ENCODE data around the gene PRMT7. TPM values are rescaled to one million over a fixed set of nuclear protein-coding genes. Genes with fewer than 3 reads are reported as not detected.

PRMT7 gene
- total and polyA plus RNA-seq, 4 donors, result 11.0 to 99.2 (median 31.6) TPM

- H3K36me3 ChIP-seq (ENCODE audit: control insufficient read depth in 1 of 2, insufficient read depth in 2 of 2, low read length in 1 of 2), result no peaks in the 10 kb centered on the region
- no peaks in the 10 kb centered on the region for H3K4me1 ChIP-seq (ENCODE audit: control insufficient read depth in 1 of 2, insufficient read depth in 2 of 2, low read length in 2 of 2)
- no peaks in the 10 kb centered on the region for H3K27me3 ChIP-seq (ENCODE audit: control insufficient read depth in 1 of 2, insufficient read depth in 2 of 2, low read length in 1 of 2)
- no peak overlapping the region for H3K4me3 ChIP-seq (ENCODE audit: low read length in 2 of 2)
- ATAC-seq (ENCODE audit: low FRiP score), result no peak
- H3K9me3 ChIP-seq (ENCODE audit: control insufficient read depth, low read length), result no peaks in the 10 kb centered on the region
- intact Hi-C loops (cut with DNase I), result no loop called here
- no peak overlapping the region for H3K27ac ChIP-seq (ENCODE audit: low read depth in 1 of 2, low read length in 2 of 2)
- peak in 1 of 2 donors; percentile 24 for DNase-seq
- 93 to 97% methylated on average over 4 of the region's 4 CpGs for WGBS, 2 donors
These were observed 73.0 kb downstream of the PRMT7 start for GRCh38 chr16:68383858-68384257.

DNA sequence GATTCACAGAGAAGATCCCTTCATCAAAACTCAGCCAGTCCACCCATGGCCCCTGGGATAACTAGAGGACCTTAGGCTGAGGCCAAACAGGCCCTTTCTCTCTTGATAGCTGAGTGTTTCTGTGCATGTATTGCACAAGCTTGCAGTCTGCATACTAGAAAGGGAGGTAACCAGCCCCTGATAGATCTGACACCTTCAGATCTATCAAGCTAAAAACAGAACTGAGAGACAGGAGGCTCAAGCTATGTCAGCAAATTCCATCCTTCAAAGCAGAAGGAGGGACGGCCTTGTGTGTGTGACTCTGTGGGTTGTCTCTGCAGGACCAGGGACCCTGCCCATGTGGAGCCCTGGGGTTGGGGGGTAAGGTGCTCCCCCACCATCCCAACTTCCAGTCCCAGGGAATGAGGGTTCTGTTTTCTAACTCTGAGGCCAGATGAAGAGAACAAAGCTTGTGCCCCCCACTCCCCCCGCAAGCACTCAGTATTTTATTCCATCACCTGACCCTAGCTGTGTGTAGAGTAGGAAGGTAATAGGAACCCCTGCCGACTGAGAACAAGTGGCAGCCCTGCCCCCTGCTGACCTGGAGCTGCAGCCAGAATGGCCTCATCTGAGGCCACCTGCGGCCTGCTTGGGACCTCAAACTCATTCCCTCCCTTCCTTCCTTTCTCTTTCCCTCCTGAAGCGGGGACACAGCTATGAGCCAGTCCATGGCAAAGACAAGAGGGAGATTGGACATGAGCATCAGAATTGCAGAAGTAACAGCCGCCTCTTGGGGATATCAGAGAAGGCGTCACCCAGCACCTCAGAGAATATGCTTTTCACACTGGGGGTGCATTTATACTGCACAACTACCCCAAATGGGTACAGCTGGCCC is 73.7 kb downstream of the PRMT7 start:
- no peaks in the 10 kb centered on the region for H3K9me3 ChIP-seq (ENCODE audit: control insufficient read depth, low read length)
- whole genome bisulfite sequencing, 2 donors, result 68 to 75% methylated on average over 7 of the region's 7 CpGs
- no peak overlapping the region for H3K4me3 ChIP-seq (ENCODE audit: low read length in 2 of 2)
- H3K27me3 ChIP-seq (ENCODE audit: control insufficient read depth in 1 of 2, insufficient read depth in 2 of 2, low read length in 1 of 2), result no peaks in the 10 kb centered on the region
- H3K36me3 ChIP-seq (ENCODE audit: control insufficient read depth in 1 of 2, insufficient read depth in 2 of 2, low read length in 1 of 2), result no peaks in the 10 kb centered on the region
- no peaks in the 10 kb centered on the region for H3K4me1 ChIP-seq (ENCODE audit: control insufficient read depth in 1 of 2, insufficient read depth in 2 of 2, low read length in 2 of 2)
- H3K27ac ChIP-seq (ENCODE audit: low read depth in 1 of 2, low read length in 2 of 2), result no peak overlapping the region
- ATAC-seq (ENCODE audit: low FRiP score), result no peak
- DNase-seq, result peak in 1 of 2 donors; percentile 22
- intact Hi-C loops (cut with DNase I), result no loop called here

DNA sequence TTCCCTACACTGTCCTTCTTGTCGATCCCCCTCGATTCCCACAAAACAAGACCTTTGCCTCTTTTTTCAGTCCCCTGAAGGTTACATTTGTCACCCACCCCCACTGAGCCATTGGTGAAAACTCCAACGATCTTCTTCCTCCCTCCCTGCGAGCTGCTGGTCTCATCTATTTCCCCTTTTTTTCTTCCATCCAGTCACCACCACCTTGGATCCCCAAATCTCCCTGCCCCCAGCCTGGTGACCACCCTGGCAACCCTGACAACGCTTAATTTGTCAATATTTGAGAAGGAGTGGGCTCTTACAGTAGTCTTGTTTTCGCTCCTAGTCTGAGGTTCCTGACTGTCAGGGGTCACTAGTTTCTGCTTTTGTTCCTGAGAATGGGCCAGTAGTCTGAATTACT is 74.6 kb downstream of the PRMT7 start:
- Histone ChIP-seq H3K27ac (ENCODE audit: low read depth in 1 of 2, low read length in 2 of 2) (no peak overlapping the region), H3K27me3 (ENCODE audit: control insufficient read depth in 1 of 2, insufficient read depth in 2 of 2, low read length in 1 of 2) (no peaks in the 10 kb centered on the region), H3K4me1 (ENCODE audit: control insufficient read depth in 1 of 2, insufficient read depth in 2 of 2, low read length in 2 of 2) (no peaks in the 10 kb centered on the region), H3K9me3 (ENCODE audit: control insufficient read depth, low read length) (no peaks in the 10 kb centered on the region), H3K36me3 (ENCODE audit: control insufficient read depth in 1 of 2, insufficient read depth in 2 of 2, low read length in 1 of 2) (no peaks in the 10 kb centered on the region), H3K4me3 (ENCODE audit: low read length in 2 of 2) (no peak overlapping the region)
- intact Hi-C loops (cut with DNase I), result no loop called here
- peak in 1 of 2 donors; percentile 14 for DNase-seq
- no peak for ATAC-seq (ENCODE audit: low FRiP score)
- WGBS, 2 donors, result 67 to 72% methylated on average over 6 of the region's 6 CpGs

DNA sequence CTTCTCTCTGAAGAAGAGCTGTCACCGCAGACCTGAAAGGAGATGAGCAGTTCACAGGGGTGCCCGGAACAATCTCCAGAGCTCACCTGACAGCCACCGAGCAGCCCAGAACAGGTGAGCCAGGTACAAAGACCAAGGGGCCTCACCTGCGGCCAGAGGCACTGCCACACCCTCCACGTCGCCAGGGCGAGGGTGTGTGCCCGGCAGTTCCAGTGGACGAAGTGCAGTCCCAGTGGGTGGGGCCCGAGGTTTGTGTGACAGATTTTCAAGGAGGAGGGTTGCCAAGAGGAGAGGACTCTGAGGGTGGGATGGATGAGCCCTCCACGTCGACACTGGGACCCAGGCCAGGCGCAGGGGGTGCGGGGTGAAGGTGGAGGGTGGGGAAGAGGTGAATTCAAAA is 75.8 kb downstream of the PRMT7 start:
- no peaks in the 10 kb centered on the region for H3K4me1 ChIP-seq (ENCODE audit: control insufficient read depth in 1 of 2, insufficient read depth in 2 of 2, low read length in 2 of 2)
- no peak overlapping the region for H3K4me3 ChIP-seq (ENCODE audit: low read length in 2 of 2)
- ATAC-seq (ENCODE audit: low FRiP score) (no peak), DNase-seq (peak in 1 of 2 donors; percentile 59)
- H3K27me3 ChIP-seq (ENCODE audit: control insufficient read depth in 1 of 2, insufficient read depth in 2 of 2, low read length in 1 of 2), result no peaks in the 10 kb centered on the region
- no peaks in the 10 kb centered on the region for H3K9me3 ChIP-seq (ENCODE audit: control insufficient read depth, low read length)
- intact Hi-C loops (cut with DNase I), result no loop called here
- no peaks in the 10 kb centered on the region for H3K36me3 ChIP-seq (ENCODE audit: control insufficient read depth in 1 of 2, insufficient read depth in 2 of 2, low read length in 1 of 2)
- H3K27ac ChIP-seq (ENCODE audit: low read depth in 1 of 2, low read length in 2 of 2), result no peak overlapping the region
- WGBS, 2 donors, result 76 to 80% methylated on average over 14 of the region's 14 CpGs

DNA sequence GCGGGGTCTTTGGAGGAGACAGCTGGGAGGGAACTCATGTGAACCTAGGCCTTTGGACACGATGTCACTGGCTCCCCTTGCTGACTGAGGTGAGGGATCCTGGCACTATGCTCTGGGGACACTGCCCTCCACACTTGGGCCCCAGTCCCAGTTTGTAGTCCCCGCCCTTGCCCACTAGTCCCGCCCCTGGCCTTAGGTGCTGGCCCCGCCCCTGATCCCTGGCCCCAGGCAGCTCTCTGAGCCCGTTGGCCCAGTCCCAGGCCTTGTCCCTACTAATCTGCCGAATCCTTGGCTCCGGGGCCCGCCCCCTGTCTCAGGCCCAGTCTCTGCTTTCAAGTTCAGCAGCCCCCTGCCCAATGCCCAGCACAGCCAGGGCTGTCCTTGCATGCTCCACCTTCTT is 76.5 kb downstream of the PRMT7 start:
- ATAC-seq (ENCODE audit: low FRiP score) (no peak), DNase-seq (peak in 1 of 2 donors; percentile 63)
- Histone ChIP-seq H3K27me3 (ENCODE audit: control insufficient read depth in 1 of 2, insufficient read depth in 2 of 2, low read length in 1 of 2) (no peaks in the 10 kb centered on the region), H3K4me1 (ENCODE audit: control insufficient read depth in 1 of 2, insufficient read depth in 2 of 2, low read length in 2 of 2) (no peaks in the 10 kb centered on the region), H3K4me3 (ENCODE audit: low read length in 2 of 2) (no peak overlapping the region), H3K9me3 (ENCODE audit: control insufficient read depth, low read length) (no peaks in the 10 kb centered on the region), H3K36me3 (ENCODE audit: control insufficient read depth in 1 of 2, insufficient read depth in 2 of 2, low read length in 1 of 2) (no peaks in the 10 kb centered on the region), H3K27ac (ENCODE audit: low read depth in 1 of 2, low read length in 2 of 2) (no peak overlapping the region)
- intact Hi-C loops (cut with DNase I), result no loop called here
- WGBS, 2 donors, result 78% methylated on average over 8 to 9 of the region's 9 CpGs

DNA sequence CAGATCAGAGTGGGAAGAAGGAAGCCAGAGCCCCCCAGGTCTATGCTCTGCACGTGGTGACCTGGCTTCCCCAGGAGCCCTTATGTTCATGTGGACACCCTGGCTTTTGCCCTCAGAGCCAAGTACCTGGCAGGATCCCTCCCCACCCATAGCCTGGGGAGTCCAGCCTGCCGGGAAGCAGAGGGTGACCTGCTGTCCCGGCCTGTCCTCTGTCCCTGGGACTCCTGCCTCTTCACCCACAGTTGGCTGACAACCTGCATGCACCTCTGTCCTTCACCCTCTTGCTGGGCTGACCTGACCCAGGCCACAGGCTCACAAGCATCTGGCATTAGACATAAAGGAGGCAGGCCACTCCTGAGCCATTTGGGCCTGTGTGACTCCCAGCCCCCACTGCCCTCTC is 77.3 kb downstream of the PRMT7 start:
- intact Hi-C loops (cut with DNase I), result no loop called here
- H3K27ac ChIP-seq (ENCODE audit: low read depth in 1 of 2, low read length in 2 of 2), result no peak overlapping the region

GRCh38 chr16:68389006-68389405 is 78.2 kb downstream of the PRMT7 start:
- Histone ChIP-seq H3K4me1 (ENCODE audit: control insufficient read depth in 1 of 2, insufficient read depth in 2 of 2, low read length in 2 of 2) (no peaks in the 10 kb centered on the region), H3K4me3 (ENCODE audit: low read length in 2 of 2) (no peak overlapping the region), H3K36me3 (ENCODE audit: control insufficient read depth in 1 of 2, insufficient read depth in 2 of 2, low read length in 1 of 2) (no peaks in the 10 kb centered on the region), H3K9me3 (ENCODE audit: control insufficient read depth, low read length) (no peaks in the 10 kb centered on the region), H3K27me3 (ENCODE audit: control insufficient read depth in 1 of 2, insufficient read depth in 2 of 2, low read length in 1 of 2) (no peaks in the 10 kb centered on the region), H3K27ac (ENCODE audit: low read depth in 1 of 2, low read length in 2 of 2) (no peak overlapping the region)
- ATAC-seq (ENCODE audit: low FRiP score) (no peak), DNase-seq (peak in 1 of 2 donors; percentile 47)
- intact Hi-C loops (cut with DNase I), result no loop called here
- WGBS, 2 donors, result 63 to 64% methylated on average over 8 of the region's 8 CpGs

More for the DNA sequence above, 77.3 kb downstream of the PRMT7 start:
- DNase-seq (peak in 1 of 2 donors; percentile 65), ATAC-seq (ENCODE audit: low FRiP score) (no peak)
- Histone ChIP-seq H3K4me3 (ENCODE audit: low read length in 2 of 2) (no peak overlapping the region), H3K27me3 (ENCODE audit: control insufficient read depth in 1 of 2, insufficient read depth in 2 of 2, low read length in 1 of 2) (no peaks in the 10 kb centered on the region), H3K4me1 (ENCODE audit: control insufficient read depth in 1 of 2, insufficient read depth in 2 of 2, low read length in 2 of 2) (no peaks in the 10 kb centered on the region), H3K36me3 (ENCODE audit: control insufficient read depth in 1 of 2, insufficient read depth in 2 of 2, low read length in 1 of 2) (no peaks in the 10 kb centered on the region), H3K9me3 (ENCODE audit: control insufficient read depth, low read length) (no peaks in the 10 kb centered on the region)
- 73 to 77% methylated on average over 3 of the region's 3 CpGs for WGBS, 2 donors

DNA sequence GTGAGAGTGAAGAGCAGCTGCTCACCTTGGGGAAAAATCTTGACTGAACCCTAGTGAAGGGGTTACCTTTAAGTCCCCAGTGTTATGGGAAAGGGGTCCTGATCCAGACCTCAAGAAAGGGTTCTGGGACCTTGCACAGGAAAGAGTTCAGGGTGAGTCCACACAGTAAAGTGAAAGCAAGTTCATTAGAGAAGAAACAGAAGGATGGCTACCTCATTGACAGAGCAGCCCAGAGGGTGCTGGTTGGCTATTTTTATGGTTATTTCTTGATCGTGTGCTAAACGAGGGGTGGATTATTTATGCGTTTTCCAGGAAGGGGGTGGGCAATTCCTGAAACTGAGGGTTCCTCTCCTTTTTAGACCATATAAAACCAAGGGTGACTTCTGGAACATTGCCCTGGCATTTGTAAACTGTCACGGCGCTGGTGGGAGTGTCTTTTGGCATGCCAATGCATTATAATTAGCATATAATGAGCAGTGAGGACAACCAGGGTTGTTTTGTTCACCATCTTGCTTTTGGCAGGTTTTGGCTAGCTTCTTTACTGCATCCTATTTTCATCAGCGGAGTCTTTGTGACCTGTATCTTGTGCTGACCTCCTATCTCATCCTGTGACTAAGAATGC is 79.0 kb downstream of the PRMT7 start:
- ATAC-seq (ENCODE audit: low FRiP score) (no peak), DNase-seq (no peak)
- WGBS, 2 donors, result 63 to 69% methylated on average over 6 of the region's 6 CpGs
- Histone ChIP-seq H3K4me1 (ENCODE audit: control insufficient read depth in 1 of 2, insufficient read depth in 2 of 2, low read length in 2 of 2) (no peaks in the 10 kb centered on the region), H3K4me3 (ENCODE audit: low read length in 2 of 2) (no peak overlapping the region), H3K27me3 (ENCODE audit: control insufficient read depth in 1 of 2, insufficient read depth in 2 of 2, low read length in 1 of 2) (no peaks in the 10 kb centered on the region), H3K36me3 (ENCODE audit: control insufficient read depth in 1 of 2, insufficient read depth in 2 of 2, low read length in 1 of 2) (no peaks in the 10 kb centered on the region), H3K27ac (ENCODE audit: low read depth in 1 of 2, low read length in 2 of 2) (no peak overlapping the region), H3K9me3 (ENCODE audit: control insufficient read depth, low read length) (no peaks in the 10 kb centered on the region)
- intact Hi-C loops (cut with DNase I), result no loop called here

DNA sequence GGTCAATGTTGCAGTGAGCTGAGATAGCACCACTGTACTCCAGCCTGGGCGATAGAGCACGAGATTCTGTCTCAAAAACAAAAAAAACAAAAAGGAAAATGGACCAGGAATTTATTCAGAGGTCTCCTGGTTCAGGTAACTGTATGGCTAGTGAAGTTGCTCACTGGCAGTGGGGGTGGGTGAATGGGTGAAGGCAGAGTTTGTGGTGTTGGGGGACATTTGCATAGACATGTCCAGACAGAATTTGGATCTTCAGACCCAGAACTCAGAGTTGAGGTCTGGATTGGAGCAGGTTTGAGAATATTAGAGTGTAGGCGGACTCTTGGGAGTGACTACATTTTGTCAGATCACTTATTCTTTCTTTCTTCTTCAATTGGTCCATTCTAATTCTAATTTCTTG is 82.5 kb downstream of the PRMT7 start:
- intact Hi-C loops (cut with DNase I), result no loop called here
- Histone ChIP-seq H3K4me1 (ENCODE audit: control insufficient read depth in 1 of 2, insufficient read depth in 2 of 2, low read length in 2 of 2) (no peaks in the 10 kb centered on the region), H3K9me3 (ENCODE audit: control insufficient read depth, low read length) (no peaks in the 10 kb centered on the region), H3K36me3 (ENCODE audit: control insufficient read depth in 1 of 2, insufficient read depth in 2 of 2, low read length in 1 of 2) (no peaks in the 10 kb centered on the region), H3K4me3 (ENCODE audit: low read length in 2 of 2) (no peak overlapping the region), H3K27ac (ENCODE audit: low read depth in 1 of 2, low read length in 2 of 2) (no peak overlapping the region), H3K27me3 (ENCODE audit: control insufficient read depth in 1 of 2, insufficient read depth in 2 of 2, low read length in 1 of 2) (no peaks in the 10 kb centered on the region)
- ATAC-seq (ENCODE audit: low FRiP score) (no peak), DNase-seq (no peak)
- 83 to 85% methylated on average over 3 of the region's 3 CpGs for WGBS, 2 donors
